T47D (cell line): Measurements from ENCODE around the gene MED27.

Experiments
- DNase-seq, 2 experiments: peaks; one replicate each; pipeline versions ENCODE4 v3.0.0 to v3.0.0-alpha.2; 2011 to 2012; ENCODE audit warnings: low read depth in 1 of 2, low spot score in 1 of 2
- JUND ChIP-seq: IDR thresholded peaks from 2 replicates; pipeline ENCODE4 v1.6.1; 2012; ENCODE audit warnings: low read depth
- in situ Hi-C: cut with HindIII; loops from 2 replicates; pipeline ENCODE4 v1.10.0; 2016; ENCODE audit warnings: low sequenced_read_pairs, low pct_unique_long_range_greater_than_20kb

Gene MED27

DNA sequence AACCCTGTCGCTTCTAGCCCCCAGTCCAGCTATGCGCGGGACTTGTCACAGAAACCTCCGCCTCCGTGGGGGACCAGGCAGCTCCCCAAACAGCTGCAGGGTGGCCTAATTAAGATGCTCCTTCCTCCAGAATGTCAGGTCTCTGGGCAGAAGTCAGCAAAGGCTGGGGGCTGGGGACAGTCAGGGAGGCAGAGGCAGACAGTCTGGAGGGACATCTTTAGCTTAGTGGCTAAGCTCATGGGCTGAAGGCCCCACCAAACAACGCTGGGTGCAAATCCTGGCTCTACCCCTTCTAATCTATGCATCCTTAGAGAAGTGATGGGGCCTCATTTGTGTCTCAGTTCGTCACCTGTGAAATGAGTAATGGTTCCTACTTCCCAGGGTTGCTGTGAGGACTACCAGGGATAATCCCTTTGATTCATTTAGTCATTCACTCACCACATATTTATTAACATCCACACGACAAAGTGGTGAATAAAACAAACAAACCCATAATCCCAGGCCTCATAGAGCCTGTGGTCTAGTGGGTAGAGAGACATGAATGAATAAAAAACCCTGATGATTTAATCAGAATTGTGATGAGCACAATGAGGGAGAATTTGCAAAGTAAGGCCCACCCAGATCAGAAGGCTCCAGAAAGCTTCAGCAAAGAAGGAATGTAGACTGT is 20.2 kb upstream of the MED27 start:
- no peak for DNase-seq
- TF ChIP-seq JUND: no peak
- in situ Hi-C loops: no loop called here

DNA sequence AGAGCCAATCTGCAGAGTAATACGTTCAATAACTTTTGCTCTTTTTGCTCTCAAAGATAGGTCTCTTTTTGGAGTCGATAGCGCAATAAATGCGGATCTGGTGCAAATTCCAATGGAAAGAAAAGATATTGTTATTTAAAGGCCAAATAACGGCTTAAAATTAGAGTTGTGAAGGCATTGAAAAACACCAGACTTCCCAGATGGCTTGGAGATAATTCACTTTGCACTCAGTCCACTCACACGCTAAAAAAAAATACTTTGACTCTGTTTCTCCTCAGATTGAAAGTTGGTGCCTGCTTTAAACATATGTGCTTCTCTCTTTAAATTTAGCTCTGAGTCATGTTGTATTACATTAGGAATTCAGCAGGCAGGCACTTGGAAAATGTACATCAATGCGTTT is 19.5 kb upstream of the MED27 start:
- in situ Hi-C loops: no loop called here
- no peak for TF ChIP-seq JUND
- no peak for DNase-seq

DNA sequence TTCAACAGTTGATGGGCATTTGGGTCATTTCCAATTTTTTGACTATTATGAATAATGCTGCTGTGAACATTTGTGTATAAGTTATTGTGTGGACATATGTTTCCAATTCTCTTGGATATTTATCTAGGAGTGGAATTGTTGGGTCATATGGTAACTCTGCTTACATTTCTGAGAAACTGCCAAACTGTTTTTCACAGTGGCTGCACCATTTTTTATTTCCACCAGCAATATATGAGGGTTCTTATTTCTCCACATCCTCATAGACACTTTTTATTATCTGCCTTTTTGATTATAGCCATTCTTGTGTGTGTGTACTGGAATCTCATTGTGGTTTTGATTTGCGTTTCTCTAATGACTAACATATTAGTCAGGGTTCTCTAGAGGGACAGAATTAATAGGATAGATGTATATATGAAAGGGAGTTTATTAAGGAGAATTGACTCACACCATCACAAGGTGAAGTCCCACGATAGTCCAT is 14.7 kb upstream of the MED27 start:
- in situ Hi-C loops: no loop called here
- no peak for TF ChIP-seq JUND
- DNase-seq: no peak

DNA sequence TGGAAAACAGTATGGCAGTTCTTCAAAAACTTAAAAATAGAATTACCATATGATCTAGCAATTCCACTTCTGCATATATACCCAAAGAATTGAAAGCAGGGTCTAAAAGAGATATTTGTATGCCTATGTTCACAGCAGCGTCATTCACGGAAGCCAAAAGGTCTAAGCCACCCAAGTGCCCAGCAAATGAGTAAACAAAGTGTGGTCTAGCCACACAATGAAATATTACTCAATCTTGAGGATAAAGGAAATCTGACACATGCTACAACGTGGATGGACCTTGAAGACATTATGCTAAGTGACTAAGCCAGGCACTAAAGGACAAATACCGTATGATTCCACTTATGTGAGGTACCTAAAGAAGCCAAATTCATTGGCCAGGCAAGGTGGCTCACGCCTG is 11.1 kb upstream of the MED27 start:
- in situ Hi-C loops: no loop called here
- TF ChIP-seq JUND: no peak
- no peak for DNase-seq

DNA sequence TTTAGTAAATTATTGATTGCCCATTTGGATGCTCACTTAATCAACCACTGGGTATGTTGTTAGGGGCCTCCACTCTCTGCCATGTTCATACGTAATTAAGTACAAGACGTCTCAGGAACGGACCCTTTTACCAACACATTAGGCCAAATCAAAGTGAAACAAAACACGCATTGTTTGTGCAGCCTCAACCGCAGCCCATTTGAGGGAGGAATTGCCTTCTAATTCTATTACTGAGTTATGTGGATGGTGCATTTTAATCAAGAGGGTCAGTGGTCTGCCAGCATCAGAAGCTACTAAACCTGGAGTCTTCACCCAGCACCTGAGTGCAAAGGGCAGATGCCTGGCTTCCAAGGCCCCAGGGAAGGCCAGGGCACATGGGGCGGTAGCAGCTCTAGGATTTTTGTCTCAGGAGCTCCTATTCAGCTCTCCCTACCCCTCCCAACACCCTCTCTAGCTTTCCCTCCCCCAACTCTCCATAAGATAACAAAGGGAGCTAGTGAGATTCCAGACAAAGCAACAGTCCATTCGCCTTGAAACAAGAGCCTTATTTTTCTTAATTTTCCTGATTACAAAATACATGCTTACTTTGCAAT is 7.9 kb upstream of the MED27 start:
- TF ChIP-seq JUND: no peak
- in situ Hi-C loops: no loop called here
- DNase-seq: no peak

DNA sequence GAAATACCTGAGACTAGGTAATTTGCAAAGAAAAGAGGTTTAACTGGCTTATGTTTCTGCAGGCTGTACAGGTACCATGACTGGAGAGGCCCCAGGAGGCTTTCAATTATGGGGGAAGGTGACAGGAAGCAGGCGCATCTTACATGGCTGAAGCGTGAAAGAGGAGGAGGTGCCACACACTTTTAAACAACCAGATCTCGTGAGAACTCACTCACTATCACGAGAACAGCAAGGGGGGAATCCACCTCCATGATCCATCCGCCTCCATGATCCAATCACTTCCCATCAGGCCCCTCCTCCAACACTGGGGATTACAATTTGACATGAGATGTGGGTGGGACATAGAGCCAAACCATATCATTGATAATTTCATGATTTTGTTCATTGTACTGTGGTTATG is 2.5 kb upstream of the MED27 start:
- TF ChIP-seq JUND: no peak
- no peak for DNase-seq
- in situ Hi-C loops: no loop called here

DNA sequence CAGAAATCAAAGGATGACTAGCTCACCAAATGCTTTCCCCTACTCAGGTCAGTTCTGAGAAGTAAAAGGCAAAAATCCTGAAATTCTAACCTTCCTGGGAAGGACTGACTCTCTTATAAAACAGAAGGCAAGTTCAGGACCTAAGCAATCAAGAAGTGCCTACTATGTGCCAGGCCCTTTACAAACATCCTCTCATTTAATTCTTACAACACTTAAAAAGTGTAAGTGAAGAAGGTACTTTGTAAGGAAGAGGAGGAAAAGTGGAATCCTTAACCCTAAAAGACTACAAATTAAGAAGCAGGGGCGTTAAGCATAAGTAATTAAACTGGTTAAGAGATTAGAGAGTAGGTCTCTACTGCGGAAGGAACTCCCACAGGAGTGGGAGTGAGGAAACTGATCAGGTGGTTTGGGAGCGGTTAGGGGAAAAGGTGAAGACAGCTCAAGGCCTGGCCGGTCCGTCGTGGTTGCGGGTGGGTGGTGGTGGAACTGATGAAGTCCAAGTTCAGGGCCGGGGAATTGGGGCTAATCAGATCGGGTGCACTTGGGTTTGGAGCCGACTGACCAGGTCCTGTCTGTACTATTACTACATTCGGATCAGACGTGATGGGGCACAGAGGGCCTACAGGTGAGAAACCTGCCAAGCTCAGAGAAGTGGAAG is 839 bp downstream of the MED27 start:
- DNase-seq: peak in 1 of 2 experiments; percentile 9
- no peak for TF ChIP-seq JUND
- in situ Hi-C loops: no loop called here

DNA sequence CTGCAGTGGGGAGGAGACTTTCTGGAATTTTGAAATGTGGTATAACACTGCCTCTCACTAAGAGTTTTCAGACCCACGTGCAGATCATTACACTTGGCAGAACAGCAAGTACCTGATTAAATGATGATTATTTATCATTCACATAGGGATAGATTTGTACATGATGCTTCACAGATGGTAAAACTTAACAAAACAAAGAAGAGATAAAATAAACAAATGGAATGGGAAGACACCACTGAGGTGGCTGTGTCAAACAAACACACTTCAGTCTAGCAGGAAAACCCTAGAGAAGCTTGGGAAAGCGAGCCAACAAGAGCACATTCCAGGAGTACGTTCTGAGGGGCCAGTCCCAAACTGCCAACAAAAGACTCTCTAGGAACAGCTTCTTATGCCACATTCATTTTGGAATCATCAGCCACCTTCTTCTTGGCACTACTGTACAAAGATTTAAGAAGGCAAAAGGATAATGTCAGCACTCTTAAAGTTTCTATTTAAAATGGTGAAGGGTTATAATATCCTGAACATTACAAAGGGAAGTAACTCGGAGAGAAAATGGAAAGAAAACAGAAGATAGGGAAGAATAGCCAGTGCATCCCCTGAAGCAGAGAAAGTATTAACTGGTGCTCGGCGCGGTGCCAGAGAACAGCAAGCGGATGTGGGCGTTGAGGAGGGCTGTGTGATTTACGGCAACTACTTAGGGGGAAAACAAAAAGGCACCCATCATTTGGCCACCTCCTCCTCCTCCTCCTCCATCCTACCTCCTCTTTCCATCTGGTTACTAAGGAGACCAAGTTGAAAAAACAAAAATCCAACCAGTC is 1.6 kb downstream of the MED27 start:
- TF ChIP-seq JUND: no peak
- no peak for DNase-seq
- in situ Hi-C loops: no loop called here

DNA sequence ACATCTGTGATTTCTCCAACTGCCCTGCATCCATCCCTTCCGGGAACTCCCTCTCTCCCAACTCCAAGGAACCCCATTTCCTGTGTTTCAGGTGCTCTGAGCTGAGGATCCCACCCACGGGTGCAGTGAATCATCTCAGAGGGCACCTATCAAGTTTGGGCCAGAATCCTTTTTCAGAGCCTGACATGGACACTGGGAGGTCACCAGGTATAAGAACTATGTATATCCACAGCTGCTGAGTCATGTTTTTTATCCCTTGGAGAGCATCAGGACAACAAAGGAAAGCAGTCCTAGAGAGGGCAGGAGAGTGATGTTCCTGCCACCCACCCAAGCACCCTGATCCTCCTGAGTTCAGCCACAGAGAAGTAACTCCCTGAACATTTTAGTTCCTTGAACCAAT is 3.8 kb downstream of the MED27 start:
- no peak for DNase-seq
- in situ Hi-C loops: no loop called here
- TF ChIP-seq JUND: no peak

DNA sequence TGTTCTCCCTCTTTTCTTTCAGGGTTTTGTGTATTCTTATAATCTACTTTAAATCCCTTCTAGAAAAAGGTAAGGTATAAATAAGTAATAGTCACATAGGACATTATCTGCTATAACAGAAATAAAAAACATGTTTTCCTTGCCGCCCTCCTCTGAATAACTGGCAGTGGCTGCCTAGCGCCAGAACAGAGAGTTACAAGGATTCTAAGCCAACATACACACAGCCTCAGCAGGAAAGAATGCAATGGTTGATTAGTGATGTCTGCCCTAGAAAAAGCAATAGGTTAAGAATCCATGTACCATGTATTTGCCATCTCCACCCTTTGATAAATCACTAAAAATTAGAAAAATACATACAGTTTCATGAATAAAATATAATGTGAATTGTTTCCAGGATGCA is 4.9 kb downstream of the MED27 start:
- in situ Hi-C loops: no loop called here
- TF ChIP-seq JUND: no peak
- DNase-seq: no peak

DNA sequence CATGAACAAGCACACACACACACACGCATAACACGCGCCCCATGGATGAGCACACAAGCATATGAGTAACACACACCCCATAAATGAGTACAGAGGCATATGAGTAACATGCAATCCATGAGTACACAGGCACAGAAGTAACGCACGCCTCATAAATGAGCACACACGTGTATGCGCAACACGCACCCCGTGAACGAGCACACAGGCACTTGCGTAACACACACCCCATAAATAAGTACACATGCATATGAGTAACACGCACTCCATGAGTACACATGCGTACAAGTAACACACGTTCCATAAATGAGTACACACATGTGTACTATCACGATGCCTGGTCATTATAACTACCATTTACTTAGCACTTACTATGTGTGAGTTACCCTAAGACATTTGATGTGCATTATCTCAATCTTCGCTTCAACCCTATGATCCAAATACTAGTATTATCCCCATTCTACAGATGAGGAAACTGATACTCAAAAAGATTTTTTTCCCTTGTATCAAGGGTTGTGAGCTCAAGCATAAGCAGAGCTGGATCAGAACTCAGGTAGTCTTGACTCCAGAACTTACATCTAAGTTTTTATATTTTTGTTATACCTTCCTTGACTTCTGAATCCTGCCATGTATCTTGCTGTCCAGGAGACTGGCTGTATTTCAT is 7.7 kb downstream of the MED27 start:
- no peak for DNase-seq
- in situ Hi-C loops: no loop called here
- no peak for TF ChIP-seq JUND
